Measurements from ENCODE around the gene DYNC1LI2. TPM values are rescaled to one million over a fixed set of nuclear protein-coding genes. Genes with fewer than 3 reads are reported as not detected.

DYNC1LI2 gene
- total RNA-seq, 2 experiments from 2014 or later = 48.9 to 62.4 TPM

GRCh38 chr16:66714062-66714461, 37.3 kb downstream of the DYNC1LI2 start:
- TF ChIP-seq CTCF (conservative IDR thresholded peaks at IDR 0.05; ENCODE audit: low read length) = no peak
- TF ChIP-seq EZH2phosphoT487 (IDR thresholded peaks at IDR 0.05; ENCODE audit: borderline replicate concordance, low read depth, low read length) = no peak
- Histone ChIP-seq H4K20me1 (ENCODE audit: insufficient read depth, low read length) (no peaks in the 10 kb centered on the region), H3K9me2 (ENCODE audit: insufficient read depth, low read length) (no peaks in the 10 kb centered on the region), H3K79me2 (ENCODE audit: insufficient read depth, low read depth, low read length) (no peaks in the 10 kb centered on the region), H3K9me3 (ENCODE audit: low read length) (no peaks in the 10 kb centered on the region), H3K27ac (ENCODE audit: low read depth, low read length, poor library complexity, severe bottlenecking) (no peak overlapping the region), H3K4me2 (ENCODE audit: low read length) (no peak overlapping the region), H3K4me3 (ENCODE audit: low read depth, low read length, poor library complexity, severe bottlenecking) (no peak overlapping the region), H3K4me1 (ENCODE audit: insufficient read depth, low read length, poor library complexity, severe bottlenecking) (no peaks in the 10 kb centered on the region), H2AFZ (ENCODE audit: low read length) (no peak overlapping the region), H3K36me3 (ENCODE audit: insufficient read depth, low read length) (no peaks in the 10 kb centered on the region)
- no TSS peak for BruUV-seq (replicated peaks)
- ChIA-PET CTCF (ENCODE audit: unreplicated experiment) (no interaction called here), POLR2A (interaction anchor here (0.6 to 0.7 kb wide), 2 partner anchors 8 to 17 kb away, joined by 5 read pairs; no protein-coding TSS in a partner anchor)
- intact Hi-C loops (cut with micrococcal nuclease; ENCODE audit: unreplicated experiment) = no loop called here
- DNase-seq (ENCODE audit: low spot score) = no peak

GRCh38 chr16:66713076-66713475, 38.3 kb downstream of the DYNC1LI2 start:
- DNase-seq (ENCODE audit: low spot score) = no peak
- Histone ChIP-seq H3K4me1 (ENCODE audit: insufficient read depth, low read length, poor library complexity, severe bottlenecking) (no peaks in the 10 kb centered on the region), H3K4me2 (ENCODE audit: low read length) (no peak overlapping the region), H3K79me2 (ENCODE audit: insufficient read depth, low read depth, low read length) (no peaks in the 10 kb centered on the region), H3K36me3 (ENCODE audit: insufficient read depth, low read length) (no peaks in the 10 kb centered on the region), H3K4me3 (ENCODE audit: low read depth, low read length, poor library complexity, severe bottlenecking) (no peak overlapping the region), H3K9me2 (ENCODE audit: insufficient read depth, low read length) (no peaks in the 10 kb centered on the region), H3K27ac (ENCODE audit: low read depth, low read length, poor library complexity, severe bottlenecking) (no peak overlapping the region), H4K20me1 (ENCODE audit: insufficient read depth, low read length) (no peaks in the 10 kb centered on the region), H2AFZ (ENCODE audit: low read length) (no peak overlapping the region), H3K9me3 (ENCODE audit: low read length) (no peaks in the 10 kb centered on the region)
- CTCF ChIA-PET (ENCODE audit: unreplicated experiment) = interaction anchor here (0.6 to 1.1 kb wide), 3 partner anchors 39 to 62 kb away, joined by 3 read pairs; no protein-coding TSS in a partner anchor
- TF ChIP-seq CTCF (conservative IDR thresholded peaks at IDR 0.05; ENCODE audit: low read length) (no peak), EZH2phosphoT487 (IDR thresholded peaks at IDR 0.05; ENCODE audit: borderline replicate concordance, low read depth, low read length) (no peak)
- BruUV-seq (replicated peaks) = no TSS peak
- POLR2A ChIA-PET = no interaction called here
- intact Hi-C loops (cut with micrococcal nuclease; ENCODE audit: unreplicated experiment) = no loop called here

GRCh38 chr16:66712512-66712911, 38.9 kb downstream of the DYNC1LI2 start:
- ChIA-PET POLR2A (no interaction called here), CTCF (ENCODE audit: unreplicated experiment) (interaction anchor here (1.1 kb wide), 1 partner anchor 61 kb away, joined by 3 read pairs; no protein-coding TSS in a partner anchor)
- TF ChIP-seq CTCF (conservative IDR thresholded peaks at IDR 0.05; ENCODE audit: low read length) (no peak), EZH2phosphoT487 (IDR thresholded peaks at IDR 0.05; ENCODE audit: borderline replicate concordance, low read depth, low read length) (no peak)
- Histone ChIP-seq H3K4me3 (ENCODE audit: low read depth, low read length, poor library complexity, severe bottlenecking) (no peak overlapping the region), H3K27ac (ENCODE audit: low read depth, low read length, poor library complexity, severe bottlenecking) (no peak overlapping the region), H3K4me2 (ENCODE audit: low read length) (no peak overlapping the region), H3K36me3 (ENCODE audit: insufficient read depth, low read length) (no peaks in the 10 kb centered on the region), H2AFZ (ENCODE audit: low read length) (no peak overlapping the region), H3K79me2 (ENCODE audit: insufficient read depth, low read depth, low read length) (no peaks in the 10 kb centered on the region), H3K9me2 (ENCODE audit: insufficient read depth, low read length) (no peaks in the 10 kb centered on the region), H3K9me3 (ENCODE audit: low read length) (no peaks in the 10 kb centered on the region), H3K4me1 (ENCODE audit: insufficient read depth, low read length, poor library complexity, severe bottlenecking) (no peaks in the 10 kb centered on the region), H4K20me1 (ENCODE audit: insufficient read depth, low read length) (no peaks in the 10 kb centered on the region)
- no TSS peak for BruUV-seq (replicated peaks)
- DNase-seq (ENCODE audit: low spot score) = no peak
- intact Hi-C loops (cut with micrococcal nuclease; ENCODE audit: unreplicated experiment) = no loop called here
